AG09319 (cell line): ENCODE data around the gene ZFP1.

Source experiments
- DNase-seq: peaks from one replicate; pipeline ENCODE4 v3.0.0-alpha.2; 2010; ENCODE audit warnings: low read depth; ENCODE audit errors: extremely low read depth
- CTCF ChIP-seq: IDR thresholded peaks from 2 replicates; pipeline ENCODE4 v1.5.1; 2011; ENCODE audit warnings: low read depth, mild to moderate bottlenecking, inconsistent platforms, low read length, moderate library complexity

The ZFP1 gene

GRCh38 chr16:75138636-75139035 lies 9.7 kb upstream of the ZFP1 start:
- no peak for TF ChIP-seq CTCF

DNA sequence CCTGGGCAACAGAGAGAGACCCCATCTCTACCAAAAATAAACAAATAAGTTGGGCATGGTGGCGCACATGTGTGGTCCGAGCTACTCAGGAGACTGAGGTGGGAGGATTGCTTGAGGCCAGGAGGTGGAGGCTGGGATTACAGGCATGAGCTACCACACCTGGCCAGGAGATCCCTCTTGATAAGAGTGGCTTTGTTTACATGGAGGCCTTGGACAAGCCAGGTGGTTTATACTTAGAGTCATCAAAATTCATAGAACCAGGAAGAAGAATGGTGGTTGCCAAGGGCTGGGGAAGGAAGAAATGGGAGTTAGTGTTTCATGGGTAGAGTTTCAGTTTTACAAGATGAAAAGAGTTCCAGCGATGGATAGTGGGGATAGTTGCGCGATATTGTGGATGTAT lies 8.8 kb upstream of the ZFP1 start:
- no peak for DNase-seq
- no peak for TF ChIP-seq CTCF

More at GRCh38 chr16:75138636-75139035, 9.7 kb upstream of the ZFP1 start:
- DNase-seq: no peak

GRCh38 chr16:75143941-75144340 lies 4.4 kb upstream of the ZFP1 start:
- TF ChIP-seq CTCF: no peak
- DNase-seq: no peak

DNA sequence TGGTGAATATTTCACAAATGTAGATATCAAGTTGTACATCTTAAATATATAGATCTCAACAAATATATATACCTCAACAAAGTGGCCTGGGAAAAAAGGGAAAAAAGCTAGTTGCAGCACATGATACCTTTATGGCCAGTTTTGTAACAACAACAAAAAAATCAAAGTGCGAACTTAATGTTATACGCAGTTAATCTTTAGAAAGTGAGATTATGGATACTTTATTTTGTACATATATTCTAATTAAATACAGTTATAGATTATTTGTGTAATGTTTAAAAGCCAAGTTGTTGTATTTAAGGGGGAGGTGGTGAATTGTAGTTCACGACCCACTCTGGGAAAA lies 385 bp upstream of the ZFP1 start:
- no peak for DNase-seq
- TF ChIP-seq CTCF: no peak

GRCh38 chr16:75151798-75152197 lies 3.5 kb downstream of the ZFP1 start:
- no peak for DNase-seq
- TF ChIP-seq CTCF: no peak

GRCh38 chr16:75152635-75153034 lies 4.3 kb downstream of the ZFP1 start:
- no peak for DNase-seq
- TF ChIP-seq CTCF: no peak

DNA sequence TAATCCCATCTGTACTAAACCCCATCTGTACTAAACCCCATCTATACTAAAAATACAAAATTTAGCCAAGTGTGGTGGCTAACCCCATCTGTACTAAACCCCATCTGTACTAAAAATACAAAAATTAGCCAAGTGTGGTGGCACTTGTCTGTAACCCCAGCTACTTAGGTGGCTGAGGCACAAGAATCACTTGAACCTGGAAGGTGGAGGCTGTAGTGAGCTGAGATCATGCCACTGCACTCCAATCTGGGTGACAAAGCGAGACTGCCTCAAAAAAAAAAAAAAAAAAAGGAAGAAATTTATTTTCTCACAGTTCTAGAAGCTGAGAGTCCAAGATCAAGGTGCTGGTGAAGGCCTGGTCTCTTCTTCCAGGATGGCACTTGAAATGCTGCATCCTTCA lies 12.1 kb downstream of the ZFP1 start:
- TF ChIP-seq CTCF: no peak
- DNase-seq: no peak

- TF ChIP-seq CTCF: no peak
- no peak for DNase-seq
Observed at GRCh38 chr16:75169899-75170405, 21.6 kb downstream of the ZFP1 start.
